Esophagus squamous epithelium (tissue), 4 donors: Measurements from ENCODE around the gene ELK1.

Experiments
- POLR2A ChIP-seq, 4 donors: fragments of 450-650 bp; IDR thresholded peaks; one replicate each; pipeline ENCODE4 v1.6.1; 2017; ENCODE audit warnings: antibody characterized with exemption in 4 of 4, mild to moderate bottlenecking in 4 of 4, moderate library complexity in 3 of 4
- TF ChIP-seq, protein P1 (sequence below), 6 experiments: fragments of 450-650 bp in 4 of 6; fragments of 200-600 bp in 2 of 6; sonication (generic) in 2 of 6; IDR thresholded peaks; one replicate each; pipeline ENCODE4 v1.5.1; 2016 to 2019; ENCODE audit warnings: antibody characterized with exemption in 6 of 6, mild to moderate bottlenecking in 4 of 6, moderate library complexity in 4 of 6

DNA sequence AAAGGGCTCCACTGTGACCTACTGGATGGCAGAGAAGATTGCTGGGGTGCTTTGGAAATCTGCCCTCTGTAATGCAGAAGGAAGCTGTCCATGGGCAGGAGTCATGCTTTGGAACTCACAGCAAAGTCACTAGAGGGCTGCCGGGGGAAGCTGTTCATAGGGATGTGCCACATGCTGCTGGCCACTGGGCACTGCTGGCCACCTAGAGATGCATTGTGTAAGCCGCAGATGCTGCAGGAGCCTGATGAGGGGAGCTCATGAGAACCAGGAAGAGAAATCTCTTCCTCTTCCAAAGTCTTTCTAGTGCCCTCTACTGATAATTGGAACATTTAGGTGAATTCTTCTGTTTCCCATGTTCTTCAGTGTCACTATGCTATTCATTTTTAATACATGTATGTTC lies 39.8 kb upstream of the ELK1 start:
- TF ChIP-seq POLR2A (IDR thresholded peaks at IDR 0.05) = no peak
- TF ChIP-seq, protein P1, sequence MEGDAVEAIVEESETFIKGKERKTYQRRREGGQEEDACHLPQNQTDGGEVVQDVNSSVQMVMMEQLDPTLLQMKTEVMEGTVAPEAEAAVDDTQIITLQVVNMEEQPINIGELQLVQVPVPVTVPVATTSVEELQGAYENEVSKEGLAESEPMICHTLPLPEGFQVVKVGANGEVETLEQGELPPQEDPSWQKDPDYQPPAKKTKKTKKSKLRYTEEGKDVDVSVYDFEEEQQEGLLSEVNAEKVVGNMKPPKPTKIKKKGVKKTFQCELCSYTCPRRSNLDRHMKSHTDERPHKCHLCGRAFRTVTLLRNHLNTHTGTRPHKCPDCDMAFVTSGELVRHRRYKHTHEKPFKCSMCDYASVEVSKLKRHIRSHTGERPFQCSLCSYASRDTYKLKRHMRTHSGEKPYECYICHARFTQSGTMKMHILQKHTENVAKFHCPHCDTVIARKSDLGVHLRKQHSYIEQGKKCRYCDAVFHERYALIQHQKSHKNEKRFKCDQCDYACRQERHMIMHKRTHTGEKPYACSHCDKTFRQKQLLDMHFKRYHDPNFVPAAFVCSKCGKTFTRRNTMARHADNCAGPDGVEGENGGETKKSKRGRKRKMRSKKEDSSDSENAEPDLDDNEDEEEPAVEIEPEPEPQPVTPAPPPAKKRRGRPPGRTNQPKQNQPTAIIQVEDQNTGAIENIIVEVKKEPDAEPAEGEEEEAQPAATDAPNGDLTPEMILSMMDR (IDR thresholded peaks at IDR 0.05) = no peak
